Uterus (tissue), 4 donors: Measurements from ENCODE around the gene TSPO. TPM values are rescaled to one million over a fixed set of nuclear protein-coding genes. Genes with fewer than 3 reads are reported as not detected.

Experiments
- DNase-seq, 2 donors: peaks; one replicate each; pipeline ENCODE4 v3.0.0-alpha.2; 2019 to 2020
- H3K27ac ChIP-seq, 2 donors: fragments of 200-600 bp; sonication (generic); 1 replicate in 1 of 2; 2 replicates in 1 of 2; pipeline ENCODE4 v1.5.1; 2016 to 2018
- H3K27me3 ChIP-seq, 2 donors: fragments of 200-600 bp; sonication (generic); one replicate each; pipeline ENCODE4 v1.5.1; 2018 to 2019; ENCODE audit warnings: control low read depth in 1 of 2
- H3K36me3 ChIP-seq, 2 donors: fragments of 200-600 bp; sonication (generic); one replicate each; pipeline ENCODE4 v1.5.1; 2019; ENCODE audit warnings: control low read depth in 1 of 2
- H3K4me1 ChIP-seq, 2 donors: fragments of 200-600 bp; sonication (generic); one replicate each; pipeline ENCODE4 v1.5.1; 2018 to 2019; ENCODE audit warnings: control low read depth in 1 of 2
- H3K4me3 ChIP-seq, 2 donors: fragments of 200-600 bp; sonication (generic); 1 replicate in 1 of 2; 2 replicates in 1 of 2; pipeline ENCODE4 v1.5.1; 2018 to 2019; ENCODE audit warnings: mild to moderate bottlenecking in 1 of 2
- H3K9me3 ChIP-seq, 2 donors: fragments of 200-600 bp; sonication (generic); one replicate each; pipeline ENCODE4 v1.5.1; 2019; ENCODE audit warnings: control low read depth in 1 of 2
- CTCF ChIP-seq, 4 experiments: fragments of 200-600 bp in 2 of 4; fragments of 450-650 bp in 2 of 4; sonication (generic) in 2 of 4; IDR thresholded peaks; one replicate each; pipeline ENCODE4 v1.5.1; 2016 to 2019; ENCODE audit warnings: antibody characterized with exemption in 4 of 4, mild to moderate bottlenecking in 2 of 4, moderate library complexity in 1 of 4
- POLR2A ChIP-seq, 2 donors: fragments of 450-650 bp; IDR thresholded peaks; one replicate each; pipeline ENCODE4 v1.6.1; 2016; ENCODE audit warnings: antibody characterized with exemption in 2 of 2, mild to moderate bottlenecking in 1 of 2, moderate library complexity in 1 of 2
- intact Hi-C: fragments of 100-400 bp; cut with DNase I; formaldehyde crosslinking; loops from one replicate; pipeline ENCODE4 v1.15.1; 2023; ENCODE audit warnings: low total_unique reads
- total RNA-seq, 4 donors: library from RNA; depleted of rRNA in 3 of 4; stranded (reverse); fragments of >200 nt in 3 of 4; gene quantifications; one replicate each; pipeline versions ENCODE4 v1.1.0 to v1.2.4, GENCODE V29; 2014 to 2023
- donor health status: DM: yes; HTN: yes; CAD: no.

TSPO gene
- total RNA-seq, 4 donors from 2014 or later, result 73.7 to 267 (median 148) TPM

- Histone ChIP-seq H3K9me3 (no peaks in the 10 kb centered on the region), H3K36me3 (no peaks in the 10 kb centered on the region), H3K4me1 (no peaks in the 10 kb centered on the region), H3K27me3 (no peaks in the 10 kb centered on the region), H3K27ac (no peak overlapping the region), H3K4me3 (no peak overlapping the region)
- DNase-seq, result no peak
- TF ChIP-seq POLR2A (IDR thresholded peaks at IDR 0.05) (no peak), CTCF (IDR thresholded peaks at IDR 0.05) (no peak)
- intact Hi-C loops, result no loop called here
Observed at GRCh38 chr22:43164636-43165035, 13.3 kb downstream of the TSPO start.

GRCh38 chr22:43166132-43166930 is 15.0 kb downstream of the TSPO start:
- DNase-seq, result no peak
- no peak overlapping the region for H3K4me3 ChIP-seq
- no peak for TF ChIP-seq POLR2A (IDR thresholded peaks at IDR 0.05)
- no peak for TF ChIP-seq CTCF (IDR thresholded peaks at IDR 0.05)
- no peaks in the 10 kb centered on the region for H3K9me3 ChIP-seq
- intact Hi-C loops, result no loop called here
- H3K4me1 ChIP-seq, result no peaks in the 10 kb centered on the region
- H3K27ac ChIP-seq, result no peak overlapping the region
- no peaks in the 10 kb centered on the region for H3K36me3 ChIP-seq
- H3K27me3 ChIP-seq, result no peaks in the 10 kb centered on the region

GRCh38 chr22:43167001-43167589 is 15.7 kb downstream of the TSPO start:
- H3K36me3 ChIP-seq, result no peaks in the 10 kb centered on the region
- no peak overlapping the region for H3K27ac ChIP-seq
- intact Hi-C loops, result no loop called here
- H3K4me1 ChIP-seq, result no peaks in the 10 kb centered on the region
- H3K9me3 ChIP-seq, result no peaks in the 10 kb centered on the region
- no peaks in the 10 kb centered on the region for H3K27me3 ChIP-seq
- no peak for DNase-seq
- no peak overlapping the region for H3K4me3 ChIP-seq
- TF ChIP-seq POLR2A (IDR thresholded peaks at IDR 0.05) (no peak), CTCF (IDR thresholded peaks at IDR 0.05) (no peak)

- no peaks in the 10 kb centered on the region for H3K36me3 ChIP-seq
- H3K27ac ChIP-seq, result no peak overlapping the region
- no peaks in the 10 kb centered on the region for H3K9me3 ChIP-seq
- H3K4me1 ChIP-seq, result no peaks in the 10 kb centered on the region
- intact Hi-C loops, result no loop called here
- no peak overlapping the region for H3K4me3 ChIP-seq
- H3K27me3 ChIP-seq, result no peaks in the 10 kb centered on the region
- TF ChIP-seq POLR2A (IDR thresholded peaks at IDR 0.05) (no peak), CTCF (IDR thresholded peaks at IDR 0.05) (no peak)
- no peak for DNase-seq
Observed at GRCh38 chr22:43168471-43169309, 17.3 kb downstream of the TSPO start.
